Sigmoid colon (tissue), 7 donors: ENCODE data around the gene PTPRT. TPM values are rescaled to one million over a fixed set of nuclear protein-coding genes. Genes with fewer than 3 reads are reported as not detected.

Experiments
- DNase-seq: peaks from one replicate; pipeline ENCODE4 v3.0.0-alpha.2; 2019
- H3K27ac ChIP-seq, 4 donors: fragments of 200-600 bp; sonication (generic); one replicate each; pipeline ENCODE4 v1.5.1; 2016 to 2019; ENCODE audit warnings: mild to moderate bottlenecking in 1 of 4
- H3K27me3 ChIP-seq, 3 donors: fragments of 200-600 bp; sonication (generic); one replicate each; pipeline ENCODE4 v1.5.1; 2019; ENCODE audit warnings: mild to moderate bottlenecking in 1 of 3
- H3K36me3 ChIP-seq, 4 donors: fragments of 200-600 bp; sonication (generic); one replicate each; pipeline ENCODE4 v1.5.1; 2016 to 2019
- H3K4me1 ChIP-seq, 4 donors: fragments of 200-600 bp; sonication (generic); one replicate each; pipeline ENCODE4 v1.5.1; 2017 to 2019
- H3K4me3 ChIP-seq, 4 donors: fragments of 200-600 bp; sonication (generic); one replicate each; pipeline ENCODE4 v1.5.1; 2017 to 2019; ENCODE audit warnings: mild to moderate bottlenecking in 2 of 4, moderate library complexity in 1 of 4
- H3K9me3 ChIP-seq, 4 donors: fragments of 200-600 bp in 3 of 4; sonication (generic) in 3 of 4; one replicate each; pipeline versions ENCODE4 v1.5.1 to v1.6.1; 2013 to 2019
- CTCF ChIP-seq, 4 experiments: fragments of 450-650 bp in 3 of 4; fragments of 200-600 bp in 1 of 4; IDR thresholded peaks; one replicate each; pipeline ENCODE4 v1.5.1; 2016 to 2019; ENCODE audit warnings: antibody characterized with exemption in 4 of 4, mild to moderate bottlenecking in 3 of 4, moderate library complexity in 2 of 4
- EP300 ChIP-seq, 4 donors: sonication (generic); formaldehyde crosslinking; IDR thresholded peaks; one replicate each; pipeline ENCODE4 v1.6.1; 2017; ENCODE audit warnings: antibody characterized with exemption in 4 of 4
- POLR2A ChIP-seq, 2 donors: fragments of 450-650 bp; IDR thresholded peaks; one replicate each; pipeline ENCODE4 v1.6.1; 2016; ENCODE audit warnings: antibody characterized with exemption in 2 of 2, mild to moderate bottlenecking in 2 of 2, moderate library complexity in 2 of 2
- POLR2AphosphoS5 ChIP-seq, 4 donors: sonication (generic); formaldehyde crosslinking; IDR thresholded peaks; one replicate each; pipeline ENCODE4 v1.6.1; 2017; ENCODE audit warnings: antibody characterized with exemption in 4 of 4
- WGBS, 2 donors: extraction: QIAGEN DNeasy Blood & Tissue Kit; methylation state at CpG; one replicate each; pipeline ENCODE4 v1.1.7; 2013; 5-methylcytosine and 5-hydroxymethylcytosine counted together
- intact Hi-C: fragments of 100-400 bp; cut with DNase I; formaldehyde crosslinking; loops from one replicate; pipeline ENCODE4 v1.15.1; 2023
- polyA plus RNA-seq, 3 donors: library from polyadenylated mRNA; stranded (reverse); fragments of 200-250 nt; gene quantifications; one replicate each; pipeline ENCODE4 v1.2.3, GENCODE V29; 2013
- total RNA-seq, 4 donors: library from RNA; depleted of rRNA; stranded (reverse); fragments of >200 nt; gene quantifications; one replicate each; pipeline ENCODE4 v1.1.0, GENCODE V29; 2016
- donor health status: healthy with polysubstance abuse.
- donor health status: Bipolar disorder and iron deficiency.
- donor health status: healthy.

The PTPRT gene
- total and polyA plus RNA-seq, 7 donors = under 0.01 to 0.41 (median 0.12) TPM; not detected in 3

- intact Hi-C loops = no loop called here
- H3K4me3 ChIP-seq = no peak overlapping the region
- H3K27ac ChIP-seq = no peak overlapping the region
- no peak for DNase-seq
- TF ChIP-seq POLR2AphosphoS5 (IDR thresholded peaks at IDR 0.05) = no peak
- TF ChIP-seq CTCF (IDR thresholded peaks at IDR 0.05) = no peak
- TF ChIP-seq POLR2A (IDR thresholded peaks at IDR 0.05) = no peak
- no peak for TF ChIP-seq EP300 (IDR thresholded peaks at IDR 0.05)
- peaks cover 0 to 2% (median 0%) of the 10 kb centered on the region in 4 donors for H3K4me1 ChIP-seq
- no peaks in the 10 kb centered on the region for H3K27me3 ChIP-seq
- no peaks in the 10 kb centered on the region for H3K9me3 ChIP-seq
- H3K36me3 ChIP-seq = no peaks in the 10 kb centered on the region
Measured at GRCh38 chr20:43057317-43057716, 132.4 kb downstream of the PTPRT start.

DNA sequence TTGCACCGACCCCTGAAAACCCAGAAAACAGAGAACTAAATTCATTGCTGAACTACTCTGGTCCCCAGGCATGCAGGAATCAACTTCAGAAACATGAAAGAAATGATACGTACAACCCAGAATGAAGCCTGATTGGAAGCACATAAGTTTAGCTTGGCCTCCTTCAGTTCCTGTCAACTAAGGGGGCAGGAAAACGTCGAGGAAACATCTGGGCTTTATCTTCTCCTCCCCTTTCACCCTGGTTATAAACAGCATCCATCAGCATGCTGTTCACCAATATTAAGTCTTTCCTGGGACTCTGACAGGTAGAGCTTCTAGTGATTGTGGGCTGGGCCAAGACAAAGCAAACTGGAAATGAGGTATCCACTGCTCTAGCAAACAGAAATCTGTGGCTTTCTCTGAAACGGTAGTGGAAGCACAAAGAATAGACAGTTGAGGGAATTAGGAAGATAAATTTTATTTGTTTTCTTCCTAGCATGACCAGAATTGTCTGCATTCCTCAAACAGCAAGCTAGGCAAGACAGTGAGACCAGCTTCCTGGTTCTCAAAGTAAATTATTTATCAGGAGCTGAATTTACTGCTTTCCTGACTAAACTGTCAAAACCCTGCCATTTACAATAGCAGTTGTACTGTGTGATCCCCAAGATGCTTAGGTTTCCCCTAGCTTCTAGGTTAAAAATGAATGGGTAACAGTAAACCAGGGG lies 134.4 kb downstream of the PTPRT start:
- TF ChIP-seq POLR2A (IDR thresholded peaks at IDR 0.05) = no peak
- TF ChIP-seq POLR2AphosphoS5 (IDR thresholded peaks at IDR 0.05) = no peak
- TF ChIP-seq EP300 (IDR thresholded peaks at IDR 0.05) = no peak
- no peak for TF ChIP-seq CTCF (IDR thresholded peaks at IDR 0.05)
- Histone ChIP-seq H3K36me3 (no peaks in the 10 kb centered on the region), H3K9me3 (no peaks in the 10 kb centered on the region), H3K27me3 (no peaks in the 10 kb centered on the region), H3K4me1 (peaks cover 0 to 2% (median 0%) of the 10 kb centered on the region in 4 donors), H3K27ac (no peak overlapping the region), H3K4me3 (no peak overlapping the region)
- 24 to 33% methylated on average over 5 of the region's 5 CpGs for WGBS, 2 donors
- intact Hi-C loops = no loop called here
- DNase-seq = no peak

GRCh38 chr20:43052532-43052931 lies 137.2 kb downstream of the PTPRT start:
- WGBS, 2 donors = 51 to 81% methylated on average over 1 of the region's 1 CpG
- Histone ChIP-seq H3K36me3 (no peaks in the 10 kb centered on the region), H3K4me3 (no peak overlapping the region), H3K4me1 (peaks cover 0 to 2% (median 0%) of the 10 kb centered on the region in 4 donors), H3K27me3 (no peaks in the 10 kb centered on the region), H3K9me3 (no peaks in the 10 kb centered on the region), H3K27ac (no peak overlapping the region)
- no peak for DNase-seq
- TF ChIP-seq EP300 (IDR thresholded peaks at IDR 0.05) = no peak
- no peak for TF ChIP-seq POLR2AphosphoS5 (IDR thresholded peaks at IDR 0.05)
- no peak for TF ChIP-seq CTCF (IDR thresholded peaks at IDR 0.05)
- no peak for TF ChIP-seq POLR2A (IDR thresholded peaks at IDR 0.05)
- intact Hi-C loops = no loop called here

- no peak for TF ChIP-seq EP300 (IDR thresholded peaks at IDR 0.05)
- no peak for TF ChIP-seq POLR2A (IDR thresholded peaks at IDR 0.05)
- TF ChIP-seq CTCF (IDR thresholded peaks at IDR 0.05) = no peak
- no peak for TF ChIP-seq POLR2AphosphoS5 (IDR thresholded peaks at IDR 0.05)
- H3K27me3 ChIP-seq = no peaks in the 10 kb centered on the region
- no peak overlapping the region for H3K4me3 ChIP-seq
- 50 to 63% methylated on average over 7 of the region's 7 CpGs for WGBS, 2 donors
- intact Hi-C loops = no loop called here
- H3K27ac ChIP-seq = no peak overlapping the region
- no peaks in the 10 kb centered on the region for H3K4me1 ChIP-seq
- H3K9me3 ChIP-seq = no peaks in the 10 kb centered on the region
- no peak for DNase-seq
- H3K36me3 ChIP-seq = no peaks in the 10 kb centered on the region
Measured at GRCh38 chr20:43046966-43047365, 142.7 kb downstream of the PTPRT start.

DNA sequence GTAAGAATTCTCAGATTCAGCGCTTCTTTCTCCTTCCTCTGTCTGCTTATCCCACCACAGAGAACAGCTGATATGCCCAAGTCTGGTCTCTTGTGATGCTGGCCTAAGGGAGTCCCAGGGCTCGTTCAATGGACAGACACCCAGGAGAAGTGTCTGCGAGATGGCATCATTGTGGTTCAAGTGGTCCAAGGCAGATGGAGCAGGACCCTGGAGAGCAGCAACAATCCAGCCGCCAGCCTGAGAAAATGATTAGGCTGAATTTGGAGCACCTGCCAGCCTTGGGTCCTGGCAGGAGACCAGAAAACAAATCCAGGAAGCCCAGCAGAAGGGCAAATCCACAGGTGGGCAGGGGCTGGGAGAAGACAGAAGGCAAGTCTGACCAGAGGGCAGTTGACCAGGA lies 145.8 kb downstream of the PTPRT start:
- WGBS, 2 donors = 50 to 57% methylated on average over 4 of the region's 4 CpGs
- no peak for TF ChIP-seq POLR2A (IDR thresholded peaks at IDR 0.05)
- TF ChIP-seq EP300 (IDR thresholded peaks at IDR 0.05) = no peak
- TF ChIP-seq POLR2AphosphoS5 (IDR thresholded peaks at IDR 0.05) = no peak
- TF ChIP-seq CTCF (IDR thresholded peaks at IDR 0.05) = no peak

More for the DNA sequence above, 145.8 kb downstream of the PTPRT start:
- Histone ChIP-seq H3K4me1 (no peaks in the 10 kb centered on the region), H3K27ac (no peak overlapping the region), H3K4me3 (no peak overlapping the region), H3K27me3 (no peaks in the 10 kb centered on the region), H3K9me3 (no peaks in the 10 kb centered on the region), H3K36me3 (no peaks in the 10 kb centered on the region)
- intact Hi-C loops = no loop called here
- no peak for DNase-seq
